OCI-LY7 (cell line): ENCODE measurements around the gene KIAA1958.

Experiments used
- CTCF ChIP-seq: fragments of 200-600 bp; sonication (generic); conservative IDR thresholded peaks from 2 replicates; pipeline ENCODE4 v1.5.1; 2014; ENCODE audit warnings: mild to moderate bottlenecking, antibody characterized with exemption, low read length, moderate library complexity, mixed read lengths
- EZH2phosphoT487 ChIP-seq: fragments of 200-600 bp; sonication (generic); IDR thresholded peaks from 2 replicates; pipeline ENCODE4 v1.6.1; 2018; ENCODE audit warnings: low read depth, borderline replicate concordance, mild to moderate bottlenecking, mixed run types, antibody characterized with exemption, low read length, moderate library complexity, mixed read lengths

DNA sequence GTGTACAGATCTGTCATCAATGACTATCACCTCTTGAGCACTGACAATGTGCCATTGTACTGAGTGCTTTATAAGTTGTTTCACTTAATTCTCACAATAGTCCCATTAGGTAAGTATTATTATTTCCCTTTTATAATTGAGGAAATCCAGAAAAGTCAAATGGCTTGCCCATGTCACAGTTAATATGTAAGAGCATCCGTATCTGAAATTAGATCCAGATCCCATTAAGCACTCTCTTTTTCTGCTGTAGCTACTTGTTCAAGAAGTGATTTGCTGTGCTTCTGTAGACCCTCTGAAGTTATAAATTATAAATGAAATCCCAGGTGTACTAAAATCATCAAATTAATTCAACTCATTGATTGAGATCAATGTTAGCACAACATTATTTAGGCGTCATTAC lies 136.6 kb downstream of the KIAA1958 start:
- no peak for TF ChIP-seq CTCF
- no peak for TF ChIP-seq EZH2phosphoT487
